Neural progenitor cell (in vitro differentiated cells): ENCODE data around the gene CTU2. TPM values are rescaled to one million over a fixed set of nuclear protein-coding genes. Genes with fewer than 3 reads are reported as not detected.

Source experiments
- DNase-seq: peaks from one replicate; pipeline ENCODE4 v3.0.0-alpha.2; 2016; ENCODE audit warnings: low spot score
- H2AFZ ChIP-seq: fragments of 200-600 bp; sonication (generic); replicated peaks from 2 replicates; pipeline ENCODE4 v1.6.1; 2016; ENCODE audit warnings: antibody characterized with exemption
- H3F3A ChIP-seq: fragments of 200-600 bp; sonication (generic); 2 replicates; pipeline ENCODE4 v1.6.1; 2016; ENCODE audit warnings: antibody characterized with exemption, low read depth
- H3K27ac ChIP-seq: fragments of 200-600 bp; sonication (generic); 2 replicates; pipeline ENCODE4 v1.5.1; 2016; ENCODE audit warnings: mild to moderate bottlenecking
- H3K27me3 ChIP-seq: fragments of 200-600 bp; sonication (generic); 2 replicates; pipeline ENCODE4 v1.6.1; 2016; ENCODE audit warnings: mild to moderate bottlenecking, moderate library complexity
- H3K36me3 ChIP-seq: fragments of 200-600 bp; sonication (generic); 2 replicates; pipeline ENCODE4 v1.5.1; 2016
- H3K4me1 ChIP-seq: fragments of 200-600 bp; sonication (generic); 2 replicates; pipeline ENCODE4 v1.6.1; 2016; ENCODE audit warnings: mixed run types
- H3K4me2 ChIP-seq: fragments of 200-600 bp; sonication (generic); 2 replicates; pipeline ENCODE4 v1.6.1; 2016
- H3K4me3 ChIP-seq: fragments of 200-600 bp; sonication (generic); 2 replicates; pipeline ENCODE4 v1.5.1; 2016
- H3K79me2 ChIP-seq: fragments of 200-600 bp; sonication (generic); 2 replicates; pipeline ENCODE4 v1.6.1; 2016; ENCODE audit warnings: low read depth
- H3K9ac ChIP-seq: fragments of 200-600 bp; sonication (generic); 2 replicates; pipeline ENCODE4 v1.6.1; 2016
- H3K9me3 ChIP-seq: fragments of 200-600 bp; sonication (generic); 2 replicates; pipeline ENCODE4 v1.5.1; 2016; ENCODE audit warnings: low read depth
- H4K20me1 ChIP-seq: fragments of 200-600 bp; sonication (generic); 2 replicates; pipeline ENCODE4 v1.6.1; 2016; ENCODE audit warnings: low read depth
- H3K27ac Mint-ChIP-seq: 3 replicates; pipeline ENCODE4 v1.8.0; 2021; ENCODE audit warnings: mixed read lengths
- H3K27me3 Mint-ChIP-seq: 2 replicates; pipeline ENCODE4 v1.8.0; 2022; ENCODE audit warnings: low read depth, mild to moderate bottlenecking, inconsistent platforms, moderate library complexity, mixed read lengths; ENCODE audit not compliant: insufficient read depth
- H3K36me3 Mint-ChIP-seq: 3 replicates; pipeline ENCODE4 v1.8.0; 2021; ENCODE audit warnings: mixed read lengths
- H3K4me1 Mint-ChIP-seq: 3 replicates; pipeline ENCODE4 v1.8.0; 2021; ENCODE audit warnings: mixed read lengths
- H3K4me3 Mint-ChIP-seq: 3 replicates; pipeline ENCODE4 v1.8.0; 2021; ENCODE audit warnings: mild to moderate bottlenecking, moderate library complexity, mixed read lengths
- H3K9me3 Mint-ChIP-seq: 3 replicates; pipeline ENCODE4 v1.8.0; 2020; ENCODE audit warnings: mixed read lengths
- CTCF ChIP-seq: fragments of 200-600 bp; sonication (generic); IDR thresholded peaks from 2 replicates; pipeline ENCODE4 v1.5.1; 2017; ENCODE audit warnings: antibody characterized with exemption, mild to moderate bottlenecking
- EZH2 ChIP-seq: fragments of 200-600 bp; sonication (generic); IDR thresholded peaks from 2 replicates; pipeline ENCODE4 v1.6.1; 2017; ENCODE audit warnings: antibody characterized with exemption, mild to moderate bottlenecking, moderate library complexity
- EZH2phosphoT487 ChIP-seq: fragments of 200-600 bp; sonication (generic); IDR thresholded peaks from 2 replicates; pipeline ENCODE4 v1.6.1; 2017; ENCODE audit warnings: antibody characterized with exemption
- total RNA-seq: library from RNA; depleted of rRNA; stranded (reverse); fragments of >200 nt; gene quantifications from 2 replicates; pipeline ENCODE4 v1.2.3, GENCODE V29; 2015; ENCODE audit warnings: low replicate concordance

The CTU2 gene
- total RNA-seq, 1 donor from 2014 or later: 4.7 TPM

- no peak for DNase-seq
- Histone ChIP-seq H3K27me3 (no peaks in the 10 kb centered on the region), H2AFZ (no peak overlapping the region), H3K4me3 (no peak overlapping the region), H3K27ac (no peak overlapping the region), H3K9me3 (no peaks in the 10 kb centered on the region), H3K4me2 (no peak overlapping the region), H3K9ac (no peak overlapping the region), H3K36me3 (no peaks in the 10 kb centered on the region), H3F3A (peaks cover 3% of the 10 kb centered on the region), H3K4me1 (no peaks in the 10 kb centered on the region), H4K20me1 (no peaks in the 10 kb centered on the region), H3K79me2 (no peaks in the 10 kb centered on the region)
- peaks cover 10% of the 10 kb centered on the region for H3K4me1 Mint-ChIP-seq
- H3K36me3 Mint-ChIP-seq: no peaks in the 10 kb centered on the region
- no peak for TF ChIP-seq CTCF
- no peak for TF ChIP-seq EZH2
- no peak for TF ChIP-seq EZH2phosphoT487
- no peaks in the 10 kb centered on the region for H3K9me3 Mint-ChIP-seq
- no peak overlapping the region for H3K27ac Mint-ChIP-seq
- H3K4me3 Mint-ChIP-seq: no peak overlapping the region
- H3K27me3 Mint-ChIP-seq: peaks cover 3% of the 10 kb centered on the region
Observed at GRCh38 chr16:88726981-88727380, 20.7 kb downstream of the CTU2 start.

- DNase-seq: no peak
Observed at GRCh38 chr16:88727871-88728270, 21.6 kb downstream of the CTU2 start.

GRCh38 chr16:88730632-88731607 is 24.6 kb downstream of the CTU2 start:
- DNase-seq: no peak
- H3K27me3 ChIP-seq: no peaks in the 10 kb centered on the region
- H3K27ac Mint-ChIP-seq: peak overlapping the region; percentile 14
- H3K4me2 ChIP-seq: no peak overlapping the region
- no peaks in the 10 kb centered on the region for H3K4me1 ChIP-seq
- H3F3A ChIP-seq: peaks cover 3% of the 10 kb centered on the region
- H3K9me3 ChIP-seq: no peaks in the 10 kb centered on the region
- peak overlapping the region; percentile 27 for H3K9ac ChIP-seq
- no peaks in the 10 kb centered on the region for H3K9me3 Mint-ChIP-seq
- H3K36me3 Mint-ChIP-seq: no peaks in the 10 kb centered on the region
- H2AFZ ChIP-seq: no peak overlapping the region
- H3K27ac ChIP-seq: no peak overlapping the region
- H3K4me3 Mint-ChIP-seq: no peak overlapping the region
- no peaks in the 10 kb centered on the region for H3K36me3 ChIP-seq
- H3K79me2 ChIP-seq: no peaks in the 10 kb centered on the region
- H3K4me1 Mint-ChIP-seq: peaks cover 10% of the 10 kb centered on the region
- peaks cover 2% of the 10 kb centered on the region for H3K27me3 Mint-ChIP-seq
- no peak overlapping the region for H3K4me3 ChIP-seq
- no peak for TF ChIP-seq EZH2
- no peak for TF ChIP-seq CTCF
- TF ChIP-seq EZH2phosphoT487: no peak
- no peaks in the 10 kb centered on the region for H4K20me1 ChIP-seq

More at GRCh38 chr16:88727871-88728270, 21.6 kb downstream of the CTU2 start:
- peaks cover 10% of the 10 kb centered on the region for H3K4me1 Mint-ChIP-seq
- TF ChIP-seq EZH2phosphoT487 (no peak), CTCF (no peak), EZH2 (no peak)
- no peaks in the 10 kb centered on the region for H3K79me2 ChIP-seq
- no peaks in the 10 kb centered on the region for H3K9me3 Mint-ChIP-seq
- no peaks in the 10 kb centered on the region for H3K9me3 ChIP-seq
- no peak overlapping the region for H2AFZ ChIP-seq
- H3K36me3 ChIP-seq: no peaks in the 10 kb centered on the region
- no peaks in the 10 kb centered on the region for H3K27me3 ChIP-seq
- no peak overlapping the region for H3K27ac ChIP-seq
- H3K9ac ChIP-seq: no peak overlapping the region
- peaks cover 3% of the 10 kb centered on the region for H3F3A ChIP-seq
- H3K27ac Mint-ChIP-seq: no peak overlapping the region
- H3K4me3 ChIP-seq: no peak overlapping the region
- no peaks in the 10 kb centered on the region for H3K36me3 Mint-ChIP-seq
- H4K20me1 ChIP-seq: no peaks in the 10 kb centered on the region
- no peak overlapping the region for H3K4me2 ChIP-seq
- peaks cover 3% of the 10 kb centered on the region for H3K27me3 Mint-ChIP-seq
- H3K4me1 ChIP-seq: no peaks in the 10 kb centered on the region
- H3K4me3 Mint-ChIP-seq: no peak overlapping the region
